Endothelial cell of umbilical vein (primary cell): Measurements from ENCODE around the gene TRIM3.
A peak's percentile ranks its signal among the peaks of the same experiment; 100 is the strongest.

Experiments
- CTCF ChIP-seq, 2 donors: IDR thresholded peaks; 1 replicate in 1 of 2; 2 replicates in 1 of 2; pipeline ENCODE4 v1.5.1; 2011; ENCODE audit warnings: low read length in 2 of 2, mild to moderate bottlenecking in 2 of 2, moderate library complexity in 2 of 2, control low read depth in 1 of 2, inconsistent platforms in 1 of 2, low read depth in 1 of 2; ENCODE audit not compliant: insufficient read depth in 1 of 2; ENCODE audit errors: extremely low read depth in 1 of 2
- EZH2 ChIP-seq: IDR thresholded peaks from 2 replicates; pipeline ENCODE4 v1.6.1; 2012; ENCODE audit warnings: borderline replicate concordance, low read depth, mild to moderate bottlenecking, moderate library complexity, low read length, inconsistent platforms; ENCODE audit not compliant: severe bottlenecking
- FOS ChIP-seq: IDR thresholded peaks from 2 replicates; pipeline ENCODE4 v1.6.1; 2011; ENCODE audit warnings: mild to moderate bottlenecking, low read length, moderate library complexity, borderline replicate concordance; ENCODE audit not compliant: insufficient read depth
- GATA2 ChIP-seq: IDR thresholded peaks from 2 replicates; pipeline ENCODE4 v1.7.0; 2011; ENCODE audit warnings: low read depth, mild to moderate bottlenecking, moderate library complexity, mixed read lengths, low read length; ENCODE audit not compliant: insufficient read length, insufficient read depth
- JUN ChIP-seq: IDR thresholded peaks from 2 replicates; pipeline ENCODE4 v1.6.1; 2011; ENCODE audit warnings: borderline replicate concordance, low read depth; ENCODE audit not compliant: insufficient read length, insufficient read depth
- MAX ChIP-seq: IDR thresholded peaks from 2 replicates; pipeline ENCODE4 v1.6.1; 2011; ENCODE audit not compliant: insufficient read depth, insufficient read length
- MYC ChIP-seq: IDR thresholded peaks from one replicate; pipeline ENCODE4 v1.6.1; 2011; ENCODE audit warnings: mild to moderate bottlenecking, low read depth, low read length
- POLR2A ChIP-seq: IDR thresholded peaks from 2 replicates; pipeline ENCODE4 v1.6.1; 2012; ENCODE audit warnings: low read depth, mild to moderate bottlenecking, control low read depth, low read length
- POLR2AphosphoS5 ChIP-seq: IDR thresholded peaks from 2 replicates; pipeline ENCODE4 v1.6.1; 2012; ENCODE audit warnings: low read depth, mild to moderate bottlenecking, control low read depth, low read length, moderate library complexity; ENCODE audit not compliant: insufficient read depth

GRCh38 chr11:6481012-6481923 is 7.5 kb upstream of the TRIM3 start, which contains the start of the genes ARFIP2 and TIMM10B:
- TF ChIP-seq POLR2A (peak; percentile 70), CTCF (IDR thresholded peaks at IDR 0.05; ENCODE audit: extremely low read depth in 1 of 2, insufficient read depth in 1 of 2, low read depth in 1 of 2, low read length in 2 of 2) (no peak), EZH2 (no peak), MYC (peak; percentile 86), POLR2AphosphoS5 (peak; percentile 83), JUN (no peak), MAX (peak; percentile 78), GATA2 (no peak), FOS (no peak)
